A673 (cell line): ENCODE measurements around the gene PIP4K2A. TPM values are rescaled to one million over a fixed set of nuclear protein-coding genes. Genes with fewer than 3 reads are reported as not detected.

Source experiments
- BruUV-seq: library from RNA; stranded (reverse); fragments of 400-500 nt; replicated peaks from 2 replicates; lab custom pipeline; 2021; lab: Mats Ljungman, UMichigan
- CTCF ChIA-PET: fragments of 300-600 bp; sonication (Branson Sonifier 250); formaldehyde crosslinking; loops from one replicate; lab custom pipeline; 2022; ENCODE audit warnings: antibody characterized with exemption; lab: Charles Lee
- POLR2A ChIA-PET: fragments of 300-600 bp; sonication (Branson Sonifier 250); formaldehyde crosslinking; loops from one replicate; lab custom pipeline; 2022; ENCODE audit warnings: antibody characterized with exemption; ENCODE audit not compliant: low non-redundant PET; lab: Charles Lee
- DNase-seq: peaks from one replicate; pipeline ENCODE4 v3.0.0-alpha.2; 2015; ENCODE audit warnings: low spot score
- H3K27ac ChIP-seq: fragments of 200-600 bp; sonication (generic); 2 replicates; pipeline ENCODE4 v1.5.1; 2016; ENCODE audit warnings: mixed run types, low read depth, mild to moderate bottlenecking, mixed read lengths, antibody characterized with exemption, low read length; ENCODE audit not compliant: poor library complexity, severe bottlenecking
- H3K27me3 ChIP-seq: fragments of 200-600 bp; sonication (generic); replicated peaks from 2 replicates; pipeline ENCODE4 v1.6.1; 2017; ENCODE audit warnings: mixed run types, low read depth, mild to moderate bottlenecking, mixed read lengths, antibody characterized with exemption, low read length; ENCODE audit not compliant: insufficient read depth, poor library complexity
- H3K36me3 ChIP-seq: fragments of 200-600 bp; sonication (generic); 2 replicates; pipeline ENCODE4 v1.6.1; 2016; ENCODE audit warnings: mixed run types, mild to moderate bottlenecking, mixed read lengths, antibody characterized with exemption, low read length; ENCODE audit not compliant: insufficient read depth, poor library complexity, severe bottlenecking
- H3K4me1 ChIP-seq: fragments of 200-600 bp; sonication (generic); 2 replicates; pipeline ENCODE4 v1.6.1; 2017; ENCODE audit warnings: mixed run types, mild to moderate bottlenecking, mixed read lengths, antibody characterized with exemption, low read length; ENCODE audit not compliant: insufficient read depth, poor library complexity, severe bottlenecking
- H3K4me3 ChIP-seq: fragments of 200-600 bp; sonication (generic); 2 replicates; pipeline ENCODE4 v1.5.1; 2016; ENCODE audit warnings: low read depth, mixed run types, mild to moderate bottlenecking, mixed read lengths, low read length; ENCODE audit not compliant: poor library complexity, severe bottlenecking
- H3K9me3 ChIP-seq: fragments of 200-600 bp; sonication (generic); 2 replicates; pipeline ENCODE4 v1.6.1; 2016; ENCODE audit warnings: mixed run types, low read depth, mild to moderate bottlenecking, mixed read lengths, antibody characterized with exemption, low read length; ENCODE audit not compliant: poor library complexity, severe bottlenecking
- CTCF ChIP-seq: fragments of 300-800, 200-600 bp; sonication (generic); conservative IDR thresholded peaks from 2 replicates; pipeline ENCODE4 v1.5.1; 2017; ENCODE audit warnings: low read depth, mild to moderate bottlenecking, antibody characterized with exemption, low read length, moderate library complexity, mixed read lengths
- EZH2 ChIP-seq: fragments of 200-600 bp; sonication (generic); IDR thresholded peaks from 2 replicates; pipeline ENCODE4 v1.6.1; 2017; ENCODE audit warnings: borderline replicate concordance, low read depth, mild to moderate bottlenecking, mixed read lengths, antibody characterized with exemption, low read length; ENCODE audit not compliant: poor library complexity, severe bottlenecking
- intact Hi-C: fragments of 100-400 bp; cut with micrococcal nuclease; formaldehyde crosslinking; loops from one replicate; pipeline ENCODE4 v1.10.0; 2022; ENCODE audit not compliant: unreplicated experiment
- total RNA-seq: library from RNA; stranded (reverse); gene quantifications from 2 replicates; pipeline ENCODE4 v1.2.3, GENCODE V29; 2021

The PIP4K2A gene
- total RNA-seq, 1 experiment from 2014 or later, result 19.8 TPM

DNA sequence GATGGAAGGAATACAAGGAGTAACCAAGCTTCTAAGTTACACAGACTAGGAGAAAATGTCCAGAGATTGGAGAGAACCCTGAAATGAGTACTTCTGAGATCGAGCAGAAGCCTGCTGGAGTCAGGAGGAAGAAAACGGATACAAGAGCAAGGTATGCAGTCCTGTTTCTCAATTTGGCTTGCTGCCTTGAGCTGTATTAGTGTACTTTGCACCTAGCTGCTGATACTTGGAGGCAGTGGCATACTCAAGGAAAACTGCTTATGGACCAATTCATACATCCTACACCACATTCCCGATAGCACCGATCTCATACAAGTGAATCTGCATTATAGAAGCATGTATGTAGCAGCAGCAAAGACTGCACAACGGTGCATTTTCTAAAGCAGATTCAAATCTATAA lies 14.4 kb downstream of the PIP4K2A start:
- ChIA-PET CTCF (no interaction called here), POLR2A (no interaction called here)
- H3K36me3 ChIP-seq, result no peaks in the 10 kb centered on the region
- BruUV-seq, result no TSS peak
- no peaks in the 10 kb centered on the region for H3K9me3 ChIP-seq
- peaks cover 4% of the 10 kb centered on the region for H3K4me1 ChIP-seq
- H3K27ac ChIP-seq, result no peak overlapping the region
- no peak for DNase-seq
- TF ChIP-seq CTCF (no peak), EZH2 (no peak)
- no peaks in the 10 kb centered on the region for H3K27me3 ChIP-seq
- intact Hi-C loops, result loop anchor here (10.0 kb wide), 1 partner anchor 65 kb away; no protein-coding TSS in a partner anchor
- H3K4me3 ChIP-seq, result no peak overlapping the region

GRCh38 chr10:22698941-22699440 lies 15.4 kb downstream of the PIP4K2A start:
- no peaks in the 10 kb centered on the region for H3K27me3 ChIP-seq
- ChIA-PET CTCF (no interaction called here), POLR2A (no interaction called here)
- TF ChIP-seq EZH2 (no peak), CTCF (no peak)
- no TSS peak for BruUV-seq
- intact Hi-C loops, result no loop called here
- no peaks in the 10 kb centered on the region for H3K9me3 ChIP-seq
- H3K4me1 ChIP-seq, result peaks cover 4% of the 10 kb centered on the region
- no peak overlapping the region for H3K27ac ChIP-seq
- H3K4me3 ChIP-seq, result no peak overlapping the region
- no peaks in the 10 kb centered on the region for H3K36me3 ChIP-seq
- DNase-seq, result no peak

DNA sequence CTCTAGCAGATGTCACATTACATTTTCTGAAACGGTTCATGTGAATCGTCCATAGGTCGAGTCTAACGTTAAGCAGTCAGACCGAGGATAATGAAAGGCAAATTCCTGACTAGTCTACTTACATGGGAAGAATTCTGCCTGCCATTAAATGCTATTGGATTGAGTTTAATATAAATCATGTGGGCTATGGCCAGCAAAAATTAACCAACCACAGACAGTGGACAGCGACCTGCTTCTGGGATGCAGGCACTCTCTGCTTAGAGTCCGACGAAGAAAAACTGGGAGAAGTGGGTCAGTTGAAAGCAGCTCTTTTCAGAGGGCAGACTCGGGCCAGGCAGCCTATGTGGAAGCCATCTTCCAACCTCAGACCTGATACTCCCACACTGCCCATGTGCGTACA lies 16.6 kb downstream of the PIP4K2A start:
- ChIA-PET POLR2A (no interaction called here), CTCF (no interaction called here)
- peaks cover 4% of the 10 kb centered on the region for H3K4me1 ChIP-seq
- H3K4me3 ChIP-seq, result no peak overlapping the region
- no peaks in the 10 kb centered on the region for H3K9me3 ChIP-seq
- no peaks in the 10 kb centered on the region for H3K27me3 ChIP-seq
- intact Hi-C loops, result no loop called here
- H3K36me3 ChIP-seq, result no peaks in the 10 kb centered on the region
- BruUV-seq, result no TSS peak
- no peak overlapping the region for H3K27ac ChIP-seq
- no peak for DNase-seq
- TF ChIP-seq EZH2, result no peak
- no peak for TF ChIP-seq CTCF
